Esophagus muscularis mucosa (tissue), 2 donors: ENCODE results near the gene TAC4.

Experiments
- POLR2A ChIP-seq: fragments of 450-650 bp; IDR thresholded peaks from one replicate; pipeline ENCODE4 v1.6.1; 2017; ENCODE audit warnings: antibody characterized with exemption, moderate library complexity, mild to moderate bottlenecking, low read depth
- POLR2AphosphoS5 ChIP-seq, 2 donors: sonication (generic); formaldehyde crosslinking; IDR thresholded peaks; one replicate each; pipeline ENCODE4 v1.6.1; 2017; ENCODE audit warnings: antibody characterized with exemption in 2 of 2

GRCh38 chr17:49862781-49863331, 15.0 kb upstream of the TAC4 start:
- TF ChIP-seq POLR2AphosphoS5 (IDR thresholded peaks at IDR 0.05), result no peak
- no peak for TF ChIP-seq POLR2A
